ENCODE data around the gene DUSP2.

Gene DUSP2

DNA sequence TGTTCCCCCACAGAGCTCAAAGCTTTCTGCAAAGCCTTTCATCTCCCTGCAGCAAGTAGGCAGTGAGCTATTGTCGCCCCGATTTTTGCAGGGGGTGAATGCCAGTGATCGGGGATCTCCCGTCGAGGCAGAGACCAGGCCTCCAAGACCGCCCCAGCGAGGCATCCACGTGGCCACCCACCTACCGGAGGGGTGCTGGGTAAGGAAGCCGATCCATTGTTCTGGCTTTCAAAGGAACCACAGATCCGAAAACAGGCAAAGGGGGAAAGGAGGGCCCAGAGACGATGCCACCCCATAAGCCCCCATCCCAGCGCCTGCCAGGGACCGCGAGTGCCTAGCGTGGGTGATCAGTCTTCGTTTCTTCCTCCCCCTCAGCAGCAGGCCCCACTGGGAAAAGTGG lies 31.3 kb downstream of the DUSP2 start:
- H3K27me3 ChIP-seq (ENCODE audit: control insufficient read depth in 1 of 2, insufficient read depth in 2 of 2, low read length in 2 of 2), result peaks cover 9 to 13% of the 10 kb centered on the region in 2 donors
- no peak overlapping the region for H3K9ac ChIP-seq (ENCODE audit: low read depth in 1 of 2, low read length in 2 of 2)
- H3K36me3 ChIP-seq (ENCODE audit: control insufficient read depth in 1 of 2, insufficient read depth in 2 of 2, low read length in 2 of 2), result no peaks in the 10 kb centered on the region
- H3K9me3 ChIP-seq (ENCODE audit: control insufficient read depth in 1 of 2, low read length in 2 of 2), result no peaks in the 10 kb centered on the region
- H3K4me1 ChIP-seq (ENCODE audit: control insufficient read depth in 1 of 2, insufficient read depth in 2 of 2, low read length in 2 of 2), result peaks cover 6% of the 10 kb centered on the region in 2 donors
- no peak overlapping the region for H3K4me3 ChIP-seq (ENCODE audit: low read depth in 1 of 2, low read length in 2 of 2)
- no peak overlapping the region for H3K27ac ChIP-seq (ENCODE audit: low read depth, low read length)

DNA sequence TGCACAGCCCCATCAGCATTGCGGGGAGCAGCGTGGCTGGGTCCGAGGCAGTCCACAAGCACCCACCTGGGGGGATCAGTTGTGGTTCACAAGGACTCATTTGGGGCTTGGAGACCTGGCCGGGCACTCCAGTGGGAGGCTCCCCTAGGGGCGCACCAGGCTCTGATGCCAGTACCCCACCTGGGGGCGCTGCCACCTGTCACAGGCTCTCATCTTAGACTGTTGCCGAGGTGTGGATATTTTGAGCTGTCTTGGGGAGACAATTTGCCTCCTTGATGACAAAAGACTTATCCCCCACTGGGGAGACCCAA lies 31.9 kb downstream of the DUSP2 start:
- Histone ChIP-seq H3K36me3 (ENCODE audit: control insufficient read depth in 1 of 2, insufficient read depth in 2 of 2, low read length in 2 of 2) (no peaks in the 10 kb centered on the region), H3K9ac (ENCODE audit: low read depth in 1 of 2, low read length in 2 of 2) (no peak overlapping the region), H3K27ac (ENCODE audit: low read depth, low read length) (no peak overlapping the region), H3K4me1 (ENCODE audit: control insufficient read depth in 1 of 2, insufficient read depth in 2 of 2, low read length in 2 of 2) (peaks cover 6% of the 10 kb centered on the region in 2 donors), H3K4me3 (ENCODE audit: low read depth in 1 of 2, low read length in 2 of 2) (no peak overlapping the region), H3K9me3 (ENCODE audit: control insufficient read depth in 1 of 2, low read length in 2 of 2) (no peaks in the 10 kb centered on the region), H3K27me3 (ENCODE audit: control insufficient read depth in 1 of 2, insufficient read depth in 2 of 2, low read length in 2 of 2) (peaks cover 9 to 10% of the 10 kb centered on the region in 2 donors)

DNA sequence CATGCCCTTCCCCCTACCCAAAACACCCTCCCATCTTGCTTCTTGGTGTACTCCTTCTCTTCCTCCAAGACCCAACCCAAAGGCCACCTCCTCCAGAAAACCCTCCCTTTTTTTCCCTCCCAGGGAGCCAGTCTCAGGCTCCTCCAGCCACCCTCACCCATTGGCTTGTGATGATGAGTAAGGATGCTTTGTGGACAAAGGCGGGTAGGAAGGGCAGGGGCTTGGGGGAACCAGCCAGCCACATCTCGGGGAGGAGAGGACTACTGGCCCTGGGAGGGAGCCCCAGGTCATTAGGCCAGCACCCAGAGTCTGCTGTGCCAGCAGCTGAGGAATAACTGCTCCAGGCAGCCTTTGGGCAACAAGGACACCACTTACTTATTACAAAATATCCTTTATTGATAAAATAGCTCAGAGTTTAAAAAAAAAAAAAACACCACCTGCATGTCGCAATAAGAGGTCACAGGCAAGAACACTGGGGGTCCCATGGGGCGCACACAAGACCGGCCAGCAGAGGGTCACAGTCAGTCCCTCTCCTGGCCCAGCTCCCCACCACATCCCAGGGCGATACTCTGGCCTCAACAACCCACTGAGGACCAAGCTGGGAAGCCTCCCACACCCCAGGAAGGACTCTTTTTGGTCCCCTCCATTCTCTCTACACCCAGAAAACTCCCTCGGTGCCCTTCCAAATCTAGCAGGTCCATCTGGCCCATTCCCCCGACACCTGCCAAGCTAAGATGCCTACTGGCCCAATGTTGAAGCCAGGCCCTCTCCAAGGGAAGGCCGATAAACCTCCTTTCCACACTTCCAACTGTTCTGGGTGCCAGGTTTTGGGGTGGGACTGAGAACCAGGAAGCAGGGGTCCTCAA lies 32.5 kb downstream of the DUSP2 start:
- Histone ChIP-seq H3K4me3 (ENCODE audit: low read depth in 1 of 2, low read length in 2 of 2) (no peak overlapping the region), H3K27ac (ENCODE audit: low read depth, low read length) (no peak overlapping the region), H3K27me3 (ENCODE audit: control insufficient read depth in 1 of 2, insufficient read depth in 2 of 2, low read length in 2 of 2) (peaks cover 7 to 9% of the 10 kb centered on the region in 2 donors), H3K36me3 (ENCODE audit: control insufficient read depth in 1 of 2, insufficient read depth in 2 of 2, low read length in 2 of 2) (no peaks in the 10 kb centered on the region), H3K4me1 (ENCODE audit: control insufficient read depth in 1 of 2, insufficient read depth in 2 of 2, low read length in 2 of 2) (peaks cover 6 to 9% of the 10 kb centered on the region in 2 donors), H3K9ac (ENCODE audit: low read depth in 1 of 2, low read length in 2 of 2) (no peak overlapping the region), H3K9me3 (ENCODE audit: control insufficient read depth in 1 of 2, low read length in 2 of 2) (no peaks in the 10 kb centered on the region)

DNA sequence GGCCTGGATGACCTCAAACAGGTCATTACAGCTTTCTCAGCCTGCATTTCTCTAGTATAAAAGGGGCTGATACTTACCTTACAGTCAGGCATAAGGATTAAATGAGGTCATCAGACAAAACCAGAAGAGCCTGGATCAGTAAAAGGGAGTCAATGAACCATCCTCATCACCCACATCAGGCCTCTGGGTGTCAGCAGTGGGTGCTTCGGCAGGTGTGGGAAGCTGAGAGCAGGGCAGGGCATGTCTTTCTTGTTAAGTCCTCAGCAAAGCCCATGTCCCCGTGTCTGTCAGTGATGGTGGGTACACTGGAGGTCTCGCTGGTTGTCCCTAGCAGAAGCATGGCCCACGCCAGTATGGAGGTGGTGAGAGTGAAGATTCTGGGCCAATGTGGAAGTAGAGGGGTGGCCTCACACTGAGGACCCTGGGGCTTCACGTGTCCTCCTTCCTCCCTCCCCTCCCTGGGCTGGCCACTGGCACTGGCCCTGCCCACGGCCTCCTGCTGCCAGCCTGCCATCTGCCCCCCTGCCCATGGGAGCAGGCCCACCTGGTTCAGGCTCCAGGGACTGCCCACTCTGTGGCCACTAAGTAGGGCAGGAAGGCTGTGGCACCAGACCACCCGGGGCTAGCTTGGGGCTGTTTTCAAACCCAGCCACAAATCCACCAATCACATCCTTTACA lies 33.3 kb downstream of the DUSP2 start:
- no peaks in the 10 kb centered on the region for H3K36me3 ChIP-seq (ENCODE audit: control insufficient read depth in 1 of 2, insufficient read depth in 2 of 2, low read length in 2 of 2)

GRCh38 chr2:96111257-96111640 lies 34.0 kb downstream of the DUSP2 start:
- Histone ChIP-seq H3K4me3 (ENCODE audit: low read depth in 1 of 2, low read length in 2 of 2) (no peak overlapping the region), H3K27ac (ENCODE audit: low read depth, low read length) (no peak overlapping the region), H3K4me1 (ENCODE audit: control insufficient read depth in 1 of 2, insufficient read depth in 2 of 2, low read length in 2 of 2) (peaks cover 0 to 3% of the 10 kb centered on the region in 2 donors), H3K9me3 (ENCODE audit: control insufficient read depth in 1 of 2, low read length in 2 of 2) (no peaks in the 10 kb centered on the region), H3K9ac (ENCODE audit: low read depth in 1 of 2, low read length in 2 of 2) (no peak overlapping the region), H3K27me3 (ENCODE audit: control insufficient read depth in 1 of 2, insufficient read depth in 2 of 2, low read length in 2 of 2) (peaks cover 0 to 4% of the 10 kb centered on the region in 2 donors), H3K36me3 (ENCODE audit: control insufficient read depth in 1 of 2, insufficient read depth in 2 of 2, low read length in 2 of 2) (no peaks in the 10 kb centered on the region)

More for the DNA sequence above, 33.3 kb downstream of the DUSP2 start:
- H3K27me3 ChIP-seq (ENCODE audit: control insufficient read depth in 1 of 2, insufficient read depth in 2 of 2, low read length in 2 of 2), result peaks cover 0 to 4% of the 10 kb centered on the region in 2 donors
- no peaks in the 10 kb centered on the region for H3K9me3 ChIP-seq (ENCODE audit: control insufficient read depth in 1 of 2, low read length in 2 of 2)
- H3K27ac ChIP-seq (ENCODE audit: low read depth, low read length), result no peak overlapping the region
- no peak overlapping the region for H3K4me3 ChIP-seq (ENCODE audit: low read depth in 1 of 2, low read length in 2 of 2)
- peaks cover 0 to 3% of the 10 kb centered on the region in 2 donors for H3K4me1 ChIP-seq (ENCODE audit: control insufficient read depth in 1 of 2, insufficient read depth in 2 of 2, low read length in 2 of 2)
- no peak overlapping the region for H3K9ac ChIP-seq (ENCODE audit: low read depth in 1 of 2, low read length in 2 of 2)

- no peak overlapping the region for H3K4me3 ChIP-seq (ENCODE audit: low read depth in 1 of 2, low read length in 2 of 2)
- H3K36me3 ChIP-seq (ENCODE audit: control insufficient read depth in 1 of 2, insufficient read depth in 2 of 2, low read length in 2 of 2), result no peaks in the 10 kb centered on the region
- H3K9ac ChIP-seq (ENCODE audit: low read depth in 1 of 2, low read length in 2 of 2), result no peak overlapping the region
- H3K27me3 ChIP-seq (ENCODE audit: control insufficient read depth in 1 of 2, insufficient read depth in 2 of 2, low read length in 2 of 2), result no peaks in the 10 kb centered on the region
- H3K9me3 ChIP-seq (ENCODE audit: control insufficient read depth in 1 of 2, low read length in 2 of 2), result peaks cover 0 to 3% of the 10 kb centered on the region in 2 donors
- peaks cover 0 to 3% of the 10 kb centered on the region in 2 donors for H3K4me1 ChIP-seq (ENCODE audit: control insufficient read depth in 1 of 2, insufficient read depth in 2 of 2, low read length in 2 of 2)
- H3K27ac ChIP-seq (ENCODE audit: low read depth, low read length), result no peak overlapping the region
These were observed 34.5 kb downstream of the DUSP2 start for GRCh38 chr2:96110621-96111256.

DNA sequence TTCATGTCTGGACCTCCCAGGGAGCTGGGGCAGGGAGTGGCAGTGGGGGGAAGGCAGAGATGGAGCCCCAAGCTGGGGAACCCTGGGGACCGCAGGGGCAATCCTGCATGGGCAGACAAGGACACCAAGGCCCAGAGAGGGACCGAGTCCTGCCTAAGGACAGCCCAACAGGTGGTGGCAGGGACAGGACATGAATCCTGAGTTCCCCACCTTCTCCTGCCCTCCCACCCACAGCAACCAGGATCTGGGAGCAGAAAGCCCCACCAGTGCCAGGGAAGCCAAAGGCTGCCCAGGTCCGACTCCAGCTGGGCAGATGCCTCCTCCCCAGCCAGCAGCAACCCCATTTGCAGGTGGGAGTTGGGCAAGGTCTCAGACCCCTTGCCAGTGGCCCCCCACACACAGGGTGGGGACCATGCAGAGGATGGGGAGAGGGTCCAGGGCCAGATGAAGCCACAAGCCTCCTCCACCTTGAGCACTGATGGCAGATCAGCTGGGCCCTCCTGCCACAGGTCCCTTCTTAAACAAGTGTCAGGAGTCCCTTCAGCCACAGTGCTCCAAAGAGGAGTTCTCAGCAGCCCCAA lies 35.2 kb downstream of the DUSP2 start:
- Histone ChIP-seq H3K4me1 (ENCODE audit: control insufficient read depth in 1 of 2, insufficient read depth in 2 of 2, low read length in 2 of 2) (peaks cover 0 to 3% of the 10 kb centered on the region in 2 donors), H3K9me3 (ENCODE audit: control insufficient read depth in 1 of 2, low read length in 2 of 2) (peaks cover 7 to 10% of the 10 kb centered on the region in 2 donors)

DNA sequence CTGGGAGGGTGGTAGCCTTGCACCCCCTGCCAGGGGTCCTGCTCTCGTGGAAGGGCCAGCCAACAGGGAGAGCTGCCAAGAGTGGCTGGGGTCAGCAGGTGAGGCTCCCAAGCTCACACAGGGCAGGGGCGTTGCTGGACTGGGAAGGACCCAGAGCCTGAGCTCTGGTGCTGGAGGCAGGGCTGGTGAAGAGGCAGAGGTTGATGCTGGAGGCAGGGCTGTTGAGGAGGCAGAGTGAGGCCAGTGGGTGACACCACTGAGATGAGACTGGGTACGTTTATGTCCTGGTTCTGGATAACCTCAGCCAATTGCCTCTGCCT lies 35.9 kb downstream of the DUSP2 start:
- Histone ChIP-seq H3K36me3 (ENCODE audit: control insufficient read depth in 1 of 2, insufficient read depth in 2 of 2, low read length in 2 of 2) (no peaks in the 10 kb centered on the region), H3K9me3 (ENCODE audit: control insufficient read depth in 1 of 2, low read length in 2 of 2) (peaks cover 8 to 11% of the 10 kb centered on the region in 2 donors), H3K9ac (ENCODE audit: low read depth in 1 of 2, low read length in 2 of 2) (no peak overlapping the region), H3K4me1 (ENCODE audit: control insufficient read depth in 1 of 2, insufficient read depth in 2 of 2, low read length in 2 of 2) (peaks cover 0 to 3% of the 10 kb centered on the region in 2 donors), H3K27me3 (ENCODE audit: control insufficient read depth in 1 of 2, insufficient read depth in 2 of 2, low read length in 2 of 2) (no peaks in the 10 kb centered on the region), H3K27ac (ENCODE audit: low read depth, low read length) (no peak overlapping the region), H3K4me3 (ENCODE audit: low read depth in 1 of 2, low read length in 2 of 2) (no peak overlapping the region)

More for the DNA sequence above, 35.2 kb downstream of the DUSP2 start:
- Histone ChIP-seq H3K9ac (ENCODE audit: low read depth in 1 of 2, low read length in 2 of 2) (no peak overlapping the region), H3K4me3 (ENCODE audit: low read depth in 1 of 2, low read length in 2 of 2) (no peak overlapping the region), H3K36me3 (ENCODE audit: control insufficient read depth in 1 of 2, insufficient read depth in 2 of 2, low read length in 2 of 2) (no peaks in the 10 kb centered on the region), H3K27me3 (ENCODE audit: control insufficient read depth in 1 of 2, insufficient read depth in 2 of 2, low read length in 2 of 2) (no peaks in the 10 kb centered on the region), H3K27ac (ENCODE audit: low read depth, low read length) (no peak overlapping the region)

DNA sequence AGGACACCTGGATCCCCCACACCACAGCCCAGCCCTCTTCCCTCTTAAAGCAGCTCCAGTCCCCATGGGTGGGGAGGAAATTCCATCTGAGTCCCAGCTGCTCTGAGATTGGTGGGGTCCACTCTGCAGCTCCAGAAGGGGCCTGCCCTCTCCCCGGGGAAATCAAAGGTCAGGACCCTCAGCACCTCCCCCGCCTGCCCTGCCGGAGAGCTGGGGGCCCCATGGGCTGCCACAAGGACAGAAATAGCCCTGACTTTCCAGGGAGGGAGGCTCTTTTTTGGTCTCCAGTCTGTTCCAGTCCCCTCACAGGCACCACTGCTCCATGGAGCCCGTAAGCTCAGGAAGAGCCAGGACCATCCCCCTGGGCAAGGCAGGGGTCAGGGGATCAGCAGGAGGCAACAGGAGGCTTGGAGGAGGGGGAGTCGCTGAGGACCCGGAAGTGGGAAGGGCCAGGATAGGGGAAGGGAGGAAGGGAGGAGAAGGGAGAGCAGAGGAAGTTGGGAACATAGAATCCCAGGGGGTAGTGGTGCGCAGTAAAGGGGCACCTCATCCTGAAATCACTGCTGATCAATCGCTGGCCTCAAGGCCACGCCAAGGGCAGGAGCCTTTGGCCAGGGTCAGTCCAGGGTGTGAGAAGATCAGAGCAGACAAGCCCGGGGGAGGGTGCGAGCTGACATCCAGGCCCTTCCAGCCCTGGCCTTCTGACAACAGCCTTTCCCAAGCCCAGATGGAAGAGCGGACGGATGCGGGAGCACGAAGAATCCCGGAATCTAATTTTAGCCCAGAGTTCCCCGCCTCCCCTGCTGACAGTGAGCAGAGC lies 36.5 kb downstream of the DUSP2 start:
- no peak overlapping the region for H3K27ac ChIP-seq (ENCODE audit: low read depth, low read length)
- H3K9me3 ChIP-seq (ENCODE audit: control insufficient read depth in 1 of 2, low read length in 2 of 2), result peaks cover 8 to 11% of the 10 kb centered on the region in 2 donors
- no peaks in the 10 kb centered on the region for H3K27me3 ChIP-seq (ENCODE audit: control insufficient read depth in 1 of 2, insufficient read depth in 2 of 2, low read length in 2 of 2)
- H3K9ac ChIP-seq (ENCODE audit: low read depth in 1 of 2, low read length in 2 of 2), result no peak overlapping the region
- no peak overlapping the region for H3K4me3 ChIP-seq (ENCODE audit: low read depth in 1 of 2, low read length in 2 of 2)
- peaks cover 0 to 3% of the 10 kb centered on the region in 2 donors for H3K4me1 ChIP-seq (ENCODE audit: control insufficient read depth in 1 of 2, insufficient read depth in 2 of 2, low read length in 2 of 2)
- no peaks in the 10 kb centered on the region for H3K36me3 ChIP-seq (ENCODE audit: control insufficient read depth in 1 of 2, insufficient read depth in 2 of 2, low read length in 2 of 2)
